A549 treated with Mapracorat at 1 μM for 4 hours (cell line): ENCODE results near the gene TMEM100. TPM values are rescaled to one million over a fixed set of nuclear protein-coding genes. Genes with fewer than 3 reads are reported as not detected.

Experiments
- total RNA-seq: library from RNA; stranded (reverse); fragments of 200-300 nt; extraction: Qiagen RNA extraction; gene quantifications from 5 replicates; pipeline ENCODE4 v1.2.3, GENCODE V29; 2022

The TMEM100 gene, protein sequence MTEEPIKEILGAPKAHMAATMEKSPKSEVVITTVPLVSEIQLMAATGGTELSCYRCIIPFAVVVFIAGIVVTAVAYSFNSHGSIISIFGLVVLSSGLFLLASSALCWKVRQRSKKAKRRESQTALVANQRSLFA
- total RNA-seq: 0.15 TPM in 1 of 5 replicates, not detected in the others

DNA sequence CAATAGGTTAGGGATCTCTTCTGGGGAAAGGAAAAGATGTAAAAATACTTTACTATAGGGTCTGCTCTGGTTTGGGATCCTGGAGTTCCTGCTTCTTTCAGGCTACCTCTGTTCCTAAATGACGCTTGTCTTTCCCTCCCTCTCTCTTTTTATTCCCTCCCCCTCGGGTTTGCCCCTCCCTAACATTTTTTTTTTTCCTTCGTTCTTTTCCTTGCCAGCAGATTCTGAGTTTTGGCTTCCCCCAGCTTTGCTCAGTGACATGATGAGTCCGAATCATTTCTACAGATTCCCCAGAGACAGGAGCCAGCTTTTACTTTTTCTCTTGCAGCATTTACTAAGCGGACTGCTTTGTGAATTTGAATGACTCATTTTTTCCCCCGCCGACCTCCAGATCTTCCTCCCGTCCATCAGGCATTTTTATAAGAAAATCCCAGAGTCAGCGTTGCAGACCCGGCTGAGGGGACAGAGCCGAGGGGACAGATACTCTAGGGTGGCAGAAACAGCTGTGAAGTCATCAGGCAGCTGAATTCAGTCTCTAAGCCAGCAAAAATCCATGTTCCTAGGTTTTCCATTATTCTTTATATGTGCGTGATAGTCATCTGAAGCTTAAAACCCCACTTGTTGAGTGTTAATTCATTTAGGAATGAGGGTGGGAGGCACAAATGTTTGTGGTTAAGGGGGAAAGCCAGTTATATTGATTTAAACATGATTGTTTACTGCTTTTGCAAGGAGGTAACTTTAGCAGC lies at the start of gene TMEM100:
TMEM100 (minus strand) TSS at position 123 of the 746 bp plus-strand sequence. CDS start 1,794 bp downstream, outside the sequence.

GRCh38 chr17:55750750-55751657 lies 28.3 kb upstream of the TMEM100 start, which contains the start of gene PCTP:
PCTP (plus strand) TSS chr17:55751051; CDS start chr17:55751104, 53 bp downstream.

Other genes starting within 250 kb of the TMEM100 start
- not detected in 5 replicates for gene SMIM36, start 211.4 kb downstream of the TMEM100 start, total RNA-seq
- gene PCTP, start 28.2 kb upstream of the TMEM100 start, total RNA-seq: 17.2 to 24.3 TPM (median 18.8 TPM) in 5 replicates